Neuronal stem cell (in vitro differentiated cells): Measurements from ENCODE around the gene SFMBT2. TPM values are rescaled to one million over a fixed set of nuclear protein-coding genes. Genes with fewer than 3 reads are reported as not detected.

ENCODE experiments used
- DNase-seq: peaks from one replicate; pipeline ENCODE4 v3.0.0-alpha.2; 2013; ENCODE audit warnings: low spot score
- H2AFZ ChIP-seq: one replicate; pipeline ENCODE4 v1.6.1; 2013; ENCODE audit warnings: mild to moderate bottlenecking, low read length, inconsistent platforms
- H2AK5ac ChIP-seq: 2 replicates; pipeline ENCODE4 v1.6.1; 2013; ENCODE audit warnings: low read depth, mild to moderate bottlenecking, inconsistent platforms, low read length, moderate library complexity, mixed read lengths
- H2BK120ac ChIP-seq: 2 replicates; pipeline ENCODE4 v1.6.1; 2013; ENCODE audit warnings: low read depth, mild to moderate bottlenecking, inconsistent platforms, low read length, moderate library complexity, mixed read lengths
- H2BK12ac ChIP-seq: one replicate; pipeline ENCODE4 v1.6.1; 2013; ENCODE audit warnings: low read length, inconsistent platforms
- H2BK15ac ChIP-seq: 2 replicates; pipeline ENCODE4 v1.6.1; 2013; ENCODE audit warnings: mild to moderate bottlenecking, low read length, inconsistent platforms, mixed read lengths
- H2BK5ac ChIP-seq: one replicate; pipeline ENCODE4 v1.6.1; 2013; ENCODE audit warnings: inconsistent platforms, mild to moderate bottlenecking, low read length, moderate library complexity
- H3K14ac ChIP-seq: one replicate; pipeline ENCODE4 v1.6.1; 2013; ENCODE audit warnings: low read length, inconsistent platforms
- H3K18ac ChIP-seq: 2 replicates; pipeline ENCODE4 v1.6.1; 2013; ENCODE audit warnings: low read length, inconsistent platforms
- H3K23ac ChIP-seq: 2 replicates; pipeline ENCODE4 v1.6.1; 2013; ENCODE audit warnings: low read depth, mild to moderate bottlenecking, mixed read lengths, low read length, inconsistent platforms; ENCODE audit not compliant: poor library complexity
- H3K27ac ChIP-seq: replicated peaks from 3 replicates; pipeline ENCODE4 v1.5.1; 2013; ENCODE audit warnings: low read length, inconsistent platforms
- H3K27me3 ChIP-seq, 3 experiments: 2 replicates each; pipeline ENCODE4 v1.6.1; 2013; ENCODE audit warnings: low read length in 3 of 3, mild to moderate bottlenecking in 2 of 3, inconsistent platforms in 1 of 3, low read depth in 1 of 3, mixed read lengths in 1 of 3, moderate library complexity in 1 of 3; ENCODE audit not compliant: control insufficient read depth in 3 of 3, insufficient read depth in 3 of 3
- H3K36me3 ChIP-seq, 2 donors: replicated peaks in 1 of 2; 2 replicates each; pipeline ENCODE4 v1.6.1; 2013; ENCODE audit warnings: low read length in 2 of 2; ENCODE audit not compliant: control insufficient read depth in 2 of 2, insufficient read depth in 2 of 2
- H3K4ac ChIP-seq: 2 replicates; pipeline ENCODE4 v1.6.1; 2013; ENCODE audit warnings: inconsistent platforms, mild to moderate bottlenecking, low read length, moderate library complexity
- H3K4me1 ChIP-seq, 2 donors: 1 replicate in 1 of 2; 2 replicates in 1 of 2; pipeline ENCODE4 v1.6.1; 2013; ENCODE audit warnings: low read length in 2 of 2, low read depth in 1 of 2; ENCODE audit not compliant: control insufficient read depth in 2 of 2, insufficient read depth in 1 of 2
- H3K4me2 ChIP-seq: one replicate; pipeline ENCODE4 v1.6.1; 2013; ENCODE audit warnings: mild to moderate bottlenecking, low read length, inconsistent platforms; ENCODE audit not compliant: insufficient read depth, poor library complexity, severe bottlenecking
- H3K4me3 ChIP-seq, 2 donors: 2 replicates each; pipeline ENCODE4 v1.5.1; 2013; ENCODE audit warnings: low read length in 2 of 2, mild to moderate bottlenecking in 2 of 2, inconsistent platforms in 1 of 2, moderate library complexity in 1 of 2
- H3K79me1 ChIP-seq: one replicate; pipeline ENCODE4 v1.6.1; 2013; ENCODE audit warnings: low read depth, mild to moderate bottlenecking, inconsistent platforms, low read length, moderate library complexity
- H3K9ac ChIP-seq: one replicate; pipeline ENCODE4 v1.6.1; 2013; ENCODE audit warnings: mild to moderate bottlenecking, low read depth, low read length, inconsistent platforms; ENCODE audit not compliant: poor library complexity
- H3K9me3 ChIP-seq, 2 donors: replicated peaks in 1 of 2; 2 replicates each; pipeline versions ENCODE3 to v1.6.1; 2013; ENCODE audit warnings: low read length in 2 of 2, mild to moderate bottlenecking in 2 of 2, inconsistent platforms in 1 of 2, low read depth in 1 of 2, mixed read lengths in 1 of 2, moderate library complexity in 1 of 2; ENCODE audit not compliant: control insufficient read depth in 2 of 2, insufficient read depth in 1 of 2
- H4K8ac ChIP-seq: one replicate; pipeline ENCODE4 v1.6.1; 2013; ENCODE audit warnings: low read depth, mild to moderate bottlenecking, inconsistent platforms, low read length, moderate library complexity
- H4K91ac ChIP-seq: one replicate; pipeline ENCODE4 v1.6.1; 2013; ENCODE audit warnings: low read length, low read depth, mild to moderate bottlenecking, inconsistent platforms; ENCODE audit not compliant: poor library complexity
- WGBS, 2 donors: extraction: QIAGEN DNeasy Blood & Tissue Kit; methylation state at CpG; one replicate each; pipeline ENCODE4 v1.1.7; 2013; ENCODE audit warnings: missing lambda C conversion rate in 2 of 2, mixed read lengths in 1 of 2; ENCODE audit not compliant: insufficient read length in 2 of 2, insufficient replicate concordance in 1 of 2; ENCODE audit errors: extremely low coverage in 2 of 2; 5-methylcytosine and 5-hydroxymethylcytosine counted together
- polyA plus RNA-seq, 2 experiments: library from polyadenylated mRNA; stranded (reverse); fragments of 200-250 nt; gene quantifications; one replicate each; pipeline ENCODE4 v1.2.3, GENCODE V29; 2013

Gene SFMBT2
- 1.8 TPM for polyA plus RNA-seq (2013, experiment 1 of 2)
- polyA plus RNA-seq (2013, experiment 2 of 2): 1.7 TPM

GRCh38 chr10:7410862-7411670, at the start of gene SFMBT2:
TSS of gene SFMBT2 (minus strand) at chr10:7411034. CDS start at chr10:7381898, 29,136 bp downstream.
- Histone ChIP-seq H3K4me2 (peak within 1 kb of the TSS; percentile 99), H4K91ac (no peak within 1 kb of the TSS), H3K9me3 (peaks cover 0 to 8% of the 10 kb centered on the region in 2 donors), H3K23ac (peak within 1 kb of the TSS; percentile 80), H3K9ac (peak within 1 kb of the TSS; percentile 89), H2BK5ac (peak within 1 kb of the TSS; percentile 13), H2BK120ac (peak within 1 kb of the TSS; percentile 85), H3K27me3 (peaks cover 19 to 73% (median 64%) of the 10 kb centered on the region in 3 experiments), H3K4ac (peak within 1 kb of the TSS; percentile 95), H2BK12ac (peak within 1 kb of the TSS; percentile 30), H2AFZ (peak within 1 kb of the TSS; percentile 96), H4K8ac (no peak within 1 kb of the TSS), H2AK5ac (peak within 1 kb of the TSS; percentile 62), H3K14ac (no peak within 1 kb of the TSS), H2BK15ac (peak within 1 kb of the TSS; percentile 72), H3K79me1 (peaks cover 5% of the 10 kb centered on the region), H3K4me3 (peak within 1 kb of the TSS; percentile 56 to 88), H3K4me1 (peaks cover 9 to 25% of the 10 kb centered on the region in 2 donors), H3K18ac (peak within 1 kb of the TSS; percentile 96), H3K27ac (no peak within 1 kb of the TSS), H3K36me3 (no peaks in the 10 kb centered on the region)
- DNase-seq: peak; percentile 67
- WGBS, 2 donors: no CpG with 5 or more reads among the region's 66 CpGs

DNA sequence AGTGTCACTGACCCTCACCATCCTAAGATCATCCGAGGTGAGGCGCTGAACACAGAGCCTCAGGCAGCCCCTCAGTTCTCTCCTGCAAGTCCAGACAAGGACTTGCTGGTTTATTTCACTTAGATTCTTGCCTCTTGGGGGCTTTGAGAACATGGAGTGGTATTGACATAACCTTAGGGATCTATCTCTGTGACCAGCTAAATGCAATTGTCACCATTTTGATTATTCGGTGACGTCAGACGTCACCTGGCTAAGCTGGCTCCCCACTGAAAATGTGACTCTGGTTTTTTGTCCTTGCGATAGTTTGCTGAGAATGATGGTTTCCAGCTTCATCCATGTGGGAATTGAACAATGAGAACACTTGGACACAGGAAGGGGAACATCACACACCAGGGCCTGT, 49.2 kb upstream of the SFMBT2 start:
- H2BK5ac ChIP-seq: no peak overlapping the region
- H3K18ac ChIP-seq: no peak overlapping the region
- H3K36me3 ChIP-seq: no peaks in the 10 kb centered on the region
- no peaks in the 10 kb centered on the region for H3K79me1 ChIP-seq
- no peak overlapping the region for H2AFZ ChIP-seq
- H4K8ac ChIP-seq: no peak overlapping the region
- peak overlapping the region; percentile 61 for H2BK15ac ChIP-seq
- no peak overlapping the region for H3K4me2 ChIP-seq
- H2BK12ac ChIP-seq: no peak overlapping the region
- no peaks in the 10 kb centered on the region for H3K4me1 ChIP-seq
- H3K4ac ChIP-seq: no peak overlapping the region
- no peak overlapping the region for H3K14ac ChIP-seq
- H3K27ac ChIP-seq: no peak overlapping the region
- H2AK5ac ChIP-seq: no peak overlapping the region
- WGBS, 2 donors: no CpG with 5 or more reads among the region's 6 CpGs
- H3K23ac ChIP-seq: no peak overlapping the region
- H2BK120ac ChIP-seq: no peak overlapping the region
- no peak overlapping the region for H4K91ac ChIP-seq
- H3K27me3 ChIP-seq: no peaks in the 10 kb centered on the region
- no peak for DNase-seq
- H3K9ac ChIP-seq: peak overlapping the region; percentile 7
- no peaks in the 10 kb centered on the region for H3K9me3 ChIP-seq
- H3K4me3 ChIP-seq: no peak overlapping the region

DNA sequence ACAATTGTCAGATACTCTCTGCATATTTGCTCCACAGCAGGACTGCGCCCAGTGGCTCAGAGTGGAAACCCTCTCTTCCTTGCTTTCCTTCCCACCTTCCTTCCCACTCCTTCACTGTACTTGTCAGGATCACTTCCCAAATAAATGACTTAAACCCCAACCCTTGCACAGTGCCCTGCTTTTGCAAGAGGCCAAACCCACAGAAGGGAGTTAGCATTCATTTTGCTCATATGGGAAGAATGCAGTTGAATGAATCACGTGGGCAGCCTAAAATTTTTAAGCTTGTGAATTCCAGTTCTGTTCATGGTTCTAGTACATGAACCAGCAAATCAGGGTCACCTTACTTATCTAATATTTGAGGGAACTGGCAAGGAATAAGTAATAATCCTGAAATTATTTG, 47.7 kb upstream of the SFMBT2 start:
- WGBS, 2 donors: no CpG with 5 or more reads among the region's 2 CpGs
- Histone ChIP-seq H3K36me3 (no peaks in the 10 kb centered on the region), H2BK15ac (no peak overlapping the region), H3K18ac (no peak overlapping the region), H3K4me2 (no peak overlapping the region), H3K14ac (no peak overlapping the region), H3K4ac (no peak overlapping the region), H2BK5ac (no peak overlapping the region), H3K23ac (no peak overlapping the region), H3K79me1 (no peaks in the 10 kb centered on the region), H2BK12ac (no peak overlapping the region), H3K9ac (no peak overlapping the region), H2BK120ac (no peak overlapping the region), H3K27me3 (no peaks in the 10 kb centered on the region), H3K9me3 (no peaks in the 10 kb centered on the region), H4K91ac (no peak overlapping the region), H2AFZ (no peak overlapping the region), H4K8ac (no peak overlapping the region), H3K4me1 (no peaks in the 10 kb centered on the region), H2AK5ac (no peak overlapping the region), H3K4me3 (no peak overlapping the region), H3K27ac (no peak overlapping the region)
- DNase-seq: no peak

DNA sequence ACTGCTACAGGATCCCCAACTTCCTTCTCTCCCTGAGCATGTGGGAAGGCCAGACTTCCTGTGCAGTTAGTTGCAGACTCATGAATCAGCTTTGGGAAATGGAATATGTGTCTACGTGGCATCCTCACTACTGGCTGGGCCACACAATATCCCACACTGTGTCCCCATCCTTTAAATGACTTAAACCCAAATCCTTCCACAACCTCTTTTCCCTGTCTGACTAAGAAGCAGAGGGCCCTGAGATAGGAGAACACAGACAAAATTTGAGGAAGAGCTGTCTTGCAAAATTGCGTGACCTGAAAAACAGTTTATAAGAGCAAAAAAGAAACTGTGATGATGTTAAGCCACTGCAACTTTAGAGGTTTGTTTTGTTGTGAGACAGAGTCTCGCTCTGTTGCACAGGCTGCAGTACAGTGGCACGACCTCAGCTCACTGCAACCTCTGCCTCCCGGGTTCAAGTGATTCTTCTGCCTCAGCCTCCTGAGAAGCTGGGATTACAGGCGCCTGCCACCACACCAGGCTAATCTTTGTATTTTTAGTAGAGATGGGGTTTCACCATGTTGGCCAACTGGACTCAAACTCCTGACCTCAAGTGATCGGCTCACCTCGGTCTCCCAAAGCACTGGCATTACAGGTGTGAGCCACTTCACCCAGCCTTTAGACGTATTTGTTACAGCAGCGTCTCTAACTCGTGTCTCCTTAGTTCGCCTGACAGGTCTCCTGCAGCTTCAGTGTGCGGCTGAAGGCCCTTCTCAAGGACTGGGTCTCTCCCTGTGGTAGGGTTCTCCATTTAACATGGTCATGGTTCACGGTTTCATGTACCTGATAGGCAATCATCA, 46.9 kb upstream of the SFMBT2 start:
- Histone ChIP-seq H2BK5ac (no peak overlapping the region), H3K23ac (no peak overlapping the region), H4K8ac (no peak overlapping the region)

More for the DNA sequence above, 46.9 kb upstream of the SFMBT2 start:
- no peak overlapping the region for H3K18ac ChIP-seq
- H2AK5ac ChIP-seq: no peak overlapping the region
- no peak overlapping the region for H4K91ac ChIP-seq
- H3K9me3 ChIP-seq: no peaks in the 10 kb centered on the region
- H3K4ac ChIP-seq: no peak overlapping the region
- no peak overlapping the region for H3K14ac ChIP-seq
- H2BK15ac ChIP-seq: no peak overlapping the region
- H2BK12ac ChIP-seq: no peak overlapping the region
- H2BK120ac ChIP-seq: no peak overlapping the region
- H3K27ac ChIP-seq: no peak overlapping the region
- no peaks in the 10 kb centered on the region for H3K27me3 ChIP-seq
- no peaks in the 10 kb centered on the region for H3K36me3 ChIP-seq
- no peaks in the 10 kb centered on the region for H3K79me1 ChIP-seq
- no peak overlapping the region for H2AFZ ChIP-seq
- DNase-seq: no peak
- no peaks in the 10 kb centered on the region for H3K4me1 ChIP-seq
- H3K4me2 ChIP-seq: no peak overlapping the region
- H3K4me3 ChIP-seq: no peak overlapping the region
- no CpG with 5 or more reads among the region's 14 CpGs for WGBS, 2 donors
- H3K9ac ChIP-seq: no peak overlapping the region
